Esophagus muscularis mucosa (tissue), 4 donors: ENCODE data around the gene NCKAP5. TPM values are rescaled to one million over a fixed set of nuclear protein-coding genes. Genes with fewer than 3 reads are reported as not detected.

Experiments used
- DNase-seq: peaks from one replicate; pipeline ENCODE4 v3.0.0-alpha.2; 2017; ENCODE audit errors: extremely low spot score
- H3K27ac ChIP-seq, 4 donors: fragments of 200-600 bp; sonication (generic); replicated peaks in 1 of 4; 1 replicate in 3 of 4; 2 replicates in 1 of 4; pipeline ENCODE4 v1.5.1; 2016 to 2019; ENCODE audit warnings: mild to moderate bottlenecking in 1 of 4
- H3K27me3 ChIP-seq, 4 donors: fragments of 200-600 bp; sonication (generic); one replicate each; pipeline versions ENCODE4 v1.5.1 to v1.6.0; 2016 to 2019
- H3K36me3 ChIP-seq, 4 donors: fragments of 200-600 bp; sonication (generic); one replicate each; pipeline ENCODE4 v1.5.1; 2016 to 2019
- H3K4me1 ChIP-seq, 4 donors: fragments of 200-600 bp; sonication (generic); one replicate each; pipeline ENCODE4 v1.5.1; 2016 to 2019
- H3K4me3 ChIP-seq, 4 donors: fragments of 200-600 bp; sonication (generic); 1 replicate in 2 of 4; 2 replicates in 2 of 4; pipeline ENCODE4 v1.5.1; 2016 to 2019; ENCODE audit warnings: mild to moderate bottlenecking in 4 of 4, moderate library complexity in 1 of 4
- H3K9me3 ChIP-seq, 4 donors: fragments of 200-600 bp; sonication (generic); 1 replicate in 3 of 4; 2 replicates in 1 of 4; pipeline ENCODE4 v1.5.1; 2016 to 2019
- CTCF ChIP-seq, 3 experiments: fragments of 200-600 bp in 2 of 3; fragments of 450-650 bp in 1 of 3; sonication (generic) in 2 of 3; IDR thresholded peaks; one replicate each; pipeline ENCODE4 v1.5.1; 2017 to 2019; ENCODE audit warnings: antibody characterized with exemption in 3 of 3, mild to moderate bottlenecking in 2 of 3, moderate library complexity in 1 of 3
- EP300 ChIP-seq: sonication (generic); formaldehyde crosslinking; IDR thresholded peaks from one replicate; pipeline ENCODE4 v1.6.1; 2017; ENCODE audit warnings: antibody characterized with exemption
- POLR2A ChIP-seq: fragments of 450-650 bp; IDR thresholded peaks from one replicate; pipeline ENCODE4 v1.6.1; 2017; ENCODE audit warnings: antibody characterized with exemption, moderate library complexity, mild to moderate bottlenecking, low read depth
- POLR2AphosphoS5 ChIP-seq, 2 donors: sonication (generic); formaldehyde crosslinking; IDR thresholded peaks; one replicate each; pipeline ENCODE4 v1.6.1; 2017; ENCODE audit warnings: antibody characterized with exemption in 2 of 2
- WGBS: methylation state at CpG from one replicate; pipeline ENCODE4 v1.1.5; 2018; 5-methylcytosine and 5-hydroxymethylcytosine counted together
- intact Hi-C: fragments of 100-400 bp; cut with DNase I; formaldehyde crosslinking; loops from one replicate; pipeline ENCODE4 v1.15.1; 2023
- total RNA-seq, 4 donors: library from RNA; depleted of rRNA; stranded (reverse); fragments of >200 nt; gene quantifications; one replicate each; pipeline versions ENCODE4 v1.1.0 to v1.2.1, GENCODE V29; 2016

NCKAP5 gene
- total RNA-seq, 4 donors from 2014 or later, result 0.33 to 1.8 (median 1.0) TPM

GRCh38 chr2:133502678-133503077, 65.6 kb downstream of the NCKAP5 start:
- TF ChIP-seq CTCF (IDR thresholded peaks at IDR 0.05) (no peak), POLR2A (no peak), EP300 (no peak), POLR2AphosphoS5 (IDR thresholded peaks at IDR 0.05) (no peak)
- no peak overlapping the region for H3K27ac ChIP-seq
- DNase-seq, result no peak
- H3K4me3 ChIP-seq, result no peak overlapping the region
- H3K9me3 ChIP-seq, result no peaks in the 10 kb centered on the region
- no peaks in the 10 kb centered on the region for H3K36me3 ChIP-seq
- 88% methylated on average over 7 of the region's 7 CpGs for WGBS
- peaks cover 8 to 12% (median 8%) of the 10 kb centered on the region in 4 donors for H3K4me1 ChIP-seq
- no peaks in the 10 kb centered on the region for H3K27me3 ChIP-seq
- intact Hi-C loops, result no loop called here

DNA sequence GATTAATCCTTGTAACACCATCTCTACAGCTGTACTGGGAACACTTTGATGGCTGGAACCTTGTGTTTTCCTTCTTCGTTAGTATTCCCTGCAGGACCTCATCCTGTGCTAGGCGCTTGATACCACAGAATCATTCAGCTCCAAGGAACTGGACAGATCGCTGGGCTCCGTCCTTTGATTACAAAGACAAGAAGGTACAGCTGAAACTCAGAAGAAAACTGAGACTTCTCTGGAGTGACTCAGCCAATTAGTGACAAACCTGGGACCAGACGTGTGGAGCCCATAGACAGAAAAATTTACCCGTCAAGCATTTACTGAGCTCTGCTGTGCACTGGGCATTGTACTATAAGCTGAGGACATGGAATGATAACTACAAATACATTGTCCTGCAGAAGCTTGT, 67.3 kb downstream of the NCKAP5 start:
- no peaks in the 10 kb centered on the region for H3K36me3 ChIP-seq
- no peak overlapping the region for H3K4me3 ChIP-seq
- peaks cover 8 to 17% (median 8%) of the 10 kb centered on the region in 4 donors for H3K4me1 ChIP-seq
- TF ChIP-seq CTCF (IDR thresholded peaks at IDR 0.05) (no peak), POLR2AphosphoS5 (IDR thresholded peaks at IDR 0.05) (no peak), EP300 (no peak), POLR2A (no peak)
- no peaks in the 10 kb centered on the region for H3K27me3 ChIP-seq
- no peaks in the 10 kb centered on the region for H3K9me3 ChIP-seq
- WGBS, result 98% methylated on average over 6 of the region's 6 CpGs
- intact Hi-C loops, result no loop called here
- no peak for DNase-seq
- no peak overlapping the region for H3K27ac ChIP-seq

- Histone ChIP-seq H3K9me3 (no peaks in the 10 kb centered on the region), H3K36me3 (no peaks in the 10 kb centered on the region), H3K4me3 (no peak overlapping the region), H3K4me1 (peaks cover 0 to 13% (median 0%) of the 10 kb centered on the region in 4 donors), H3K27ac (no peak overlapping the region), H3K27me3 (no peaks in the 10 kb centered on the region)
- DNase-seq, result no peak
- intact Hi-C loops, result no loop called here
- TF ChIP-seq POLR2AphosphoS5 (IDR thresholded peaks at IDR 0.05) (no peak), CTCF (IDR thresholded peaks at IDR 0.05) (no peak), EP300 (no peak), POLR2A (no peak)
- 82% methylated on average over 8 of the region's 8 CpGs for WGBS
Measured at GRCh38 chr2:133498662-133499585, 69.3 kb downstream of the NCKAP5 start.

GRCh38 chr2:133497951-133498565, 70.2 kb downstream of the NCKAP5 start:
- no peak for DNase-seq
- Histone ChIP-seq H3K4me1 (peaks cover 0 to 13% (median 0%) of the 10 kb centered on the region in 4 donors), H3K36me3 (no peaks in the 10 kb centered on the region), H3K4me3 (no peak overlapping the region), H3K9me3 (no peaks in the 10 kb centered on the region), H3K27ac (no peak overlapping the region), H3K27me3 (no peaks in the 10 kb centered on the region)
- intact Hi-C loops, result no loop called here
- 74% methylated on average over 6 of the region's 6 CpGs for WGBS
- no peak for TF ChIP-seq POLR2A

DNA sequence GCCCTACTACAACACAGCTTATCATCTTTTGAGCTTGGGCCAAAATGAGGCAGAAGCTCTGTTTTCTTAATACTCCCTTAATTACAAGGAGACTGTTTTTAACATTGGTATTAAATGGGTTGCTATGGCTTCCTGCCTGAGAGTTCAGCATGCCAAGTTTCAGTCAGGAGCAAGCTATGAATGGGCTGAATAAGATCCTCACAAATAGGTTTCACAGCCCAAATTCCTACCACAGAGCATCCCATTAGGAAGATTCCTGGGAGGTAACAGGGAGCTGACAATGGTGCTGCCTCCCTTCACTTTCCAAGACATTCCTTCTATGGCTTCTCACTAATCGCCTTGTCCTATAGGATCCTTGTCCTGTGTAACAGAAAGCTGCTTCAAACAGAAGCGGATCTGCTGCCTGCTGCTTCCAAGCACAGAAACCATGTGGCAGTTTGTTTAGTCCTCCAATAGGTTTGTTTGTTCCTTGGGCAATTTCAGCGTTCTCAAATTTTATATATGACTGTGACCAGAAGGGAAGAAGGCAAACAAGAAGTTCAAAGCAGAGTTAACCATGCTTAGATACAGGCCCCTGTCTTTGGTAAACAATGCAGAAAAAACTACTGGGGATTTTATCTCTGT, 70.9 kb downstream of the NCKAP5 start:
- no peaks in the 10 kb centered on the region for H3K9me3 ChIP-seq
- WGBS, result 66% methylated on average over 3 of the region's 3 CpGs
- DNase-seq, result no peak
- no peak overlapping the region for H3K4me3 ChIP-seq
- no peak overlapping the region for H3K27ac ChIP-seq
- intact Hi-C loops, result no loop called here
- no peaks in the 10 kb centered on the region for H3K36me3 ChIP-seq
- peaks cover 0 to 13% (median 0%) of the 10 kb centered on the region in 4 donors for H3K4me1 ChIP-seq
- TF ChIP-seq EP300 (no peak), POLR2A (no peak), POLR2AphosphoS5 (IDR thresholded peaks at IDR 0.05) (no peak), CTCF (IDR thresholded peaks at IDR 0.05) (no peak)
- H3K27me3 ChIP-seq, result no peaks in the 10 kb centered on the region
